NCI-H345 treated with DMSO at 0.1 percent for 48 hours (cell line): ENCODE measurements around the gene CCDC71L.

ENCODE experiments used
- DNase-seq: peaks from one replicate; lab custom pipeline; 2025; ENCODE audit not compliant: unreplicated experiment; lab: John Stamatoyannopoulos, UW

The CCDC71L gene

GRCh38 chr7:106626376-106627164 lies 34.4 kb downstream of the CCDC71L start:
- DNase-seq: no peak

GRCh38 chr7:106625678-106626301 lies 35.2 kb downstream of the CCDC71L start:
- DNase-seq: no peak

GRCh38 chr7:106623853-106624252 lies 37.1 kb downstream of the CCDC71L start:
- DNase-seq: no peak

DNA sequence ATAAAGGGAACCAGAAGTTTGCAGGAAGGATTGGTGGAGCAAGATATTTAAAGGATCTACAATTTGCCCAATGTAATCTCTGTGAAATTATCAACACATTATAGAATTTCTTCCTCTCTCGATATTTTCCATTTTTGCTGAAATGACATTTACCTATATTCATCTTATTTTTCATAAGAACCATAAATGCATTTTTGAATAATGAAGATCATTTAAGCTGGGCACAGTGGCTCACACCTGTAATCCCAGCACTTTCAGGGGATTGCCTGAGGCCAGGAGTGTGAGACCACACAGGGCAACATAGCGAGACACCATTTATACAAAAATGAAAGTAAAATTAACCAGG lies 37.7 kb downstream of the CCDC71L start:
- DNase-seq: no peak

GRCh38 chr7:106622654-106623314 lies 38.2 kb downstream of the CCDC71L start:
- no peak for DNase-seq

GRCh38 chr7:106621393-106622132 lies 39.4 kb downstream of the CCDC71L start:
- DNase-seq: no peak

DNA sequence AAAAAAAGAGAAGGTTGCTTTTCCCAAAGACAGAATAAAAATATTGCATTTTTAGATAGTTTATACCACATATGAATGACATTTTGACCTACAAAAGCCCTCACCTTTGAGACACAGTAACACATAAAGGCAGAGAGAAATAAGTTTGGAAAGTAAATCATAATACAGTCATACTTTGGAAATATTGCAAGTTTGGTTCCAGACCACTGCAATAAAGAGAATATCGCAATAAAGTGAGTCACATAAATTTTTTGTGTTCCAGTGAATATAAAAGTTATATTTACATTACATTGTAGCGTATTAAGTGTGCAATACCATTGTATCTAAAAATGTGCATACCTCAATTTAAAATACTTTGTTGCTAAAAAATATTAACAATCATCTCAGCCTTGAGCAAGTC lies 40.3 kb downstream of the CCDC71L start:
- DNase-seq: no peak

- no peak for DNase-seq
Measured at GRCh38 chr7:106620034-106620433, 40.9 kb downstream of the CCDC71L start.

- no peak for DNase-seq
Measured at GRCh38 chr7:106619213-106619612, 41.7 kb downstream of the CCDC71L start.

- DNase-seq: no peak
Measured at GRCh38 chr7:106618480-106618879, 42.5 kb downstream of the CCDC71L start.

GRCh38 chr7:106617860-106618259 lies 43.1 kb downstream of the CCDC71L start:
- no peak for DNase-seq

DNA sequence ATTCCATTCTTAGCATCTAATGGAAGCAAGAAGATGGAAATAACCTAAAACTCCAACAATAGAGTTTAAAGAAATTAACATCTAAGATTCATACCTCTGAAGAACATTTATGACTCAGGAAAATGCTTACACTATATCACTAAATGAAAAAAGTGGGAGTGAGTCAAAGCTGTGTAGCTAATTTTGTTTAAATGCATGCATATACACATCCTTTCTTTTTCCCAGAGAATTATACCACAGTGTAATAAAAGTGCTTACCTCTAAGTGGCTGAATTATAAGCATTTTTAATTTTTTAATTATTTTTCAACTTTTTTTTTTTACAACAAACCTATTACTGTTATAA lies 44.3 kb downstream of the CCDC71L start:
- no peak for DNase-seq

GRCh38 chr7:106615808-106616707 lies 44.9 kb downstream of the CCDC71L start:
- DNase-seq: no peak

DNA sequence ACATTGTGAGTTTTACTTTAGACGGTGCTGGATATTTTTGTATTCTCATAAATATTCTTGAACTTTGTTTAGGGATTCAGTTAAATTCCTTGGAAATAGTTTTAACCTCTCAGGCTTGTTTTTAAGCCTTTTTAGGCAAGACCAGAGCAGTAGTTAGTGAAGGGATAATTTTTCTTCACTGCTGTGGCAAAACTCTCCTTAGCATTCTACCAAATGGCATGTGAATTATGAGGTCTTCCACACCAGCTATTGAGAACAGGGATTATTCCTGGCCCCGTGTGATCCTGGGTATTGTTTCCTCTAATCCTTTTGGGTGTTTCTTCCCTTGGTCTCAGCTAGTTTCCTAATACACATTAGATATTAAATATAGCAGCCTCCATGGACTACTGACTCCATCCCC lies 46.2 kb downstream of the CCDC71L start:
- DNase-seq: no peak

DNA sequence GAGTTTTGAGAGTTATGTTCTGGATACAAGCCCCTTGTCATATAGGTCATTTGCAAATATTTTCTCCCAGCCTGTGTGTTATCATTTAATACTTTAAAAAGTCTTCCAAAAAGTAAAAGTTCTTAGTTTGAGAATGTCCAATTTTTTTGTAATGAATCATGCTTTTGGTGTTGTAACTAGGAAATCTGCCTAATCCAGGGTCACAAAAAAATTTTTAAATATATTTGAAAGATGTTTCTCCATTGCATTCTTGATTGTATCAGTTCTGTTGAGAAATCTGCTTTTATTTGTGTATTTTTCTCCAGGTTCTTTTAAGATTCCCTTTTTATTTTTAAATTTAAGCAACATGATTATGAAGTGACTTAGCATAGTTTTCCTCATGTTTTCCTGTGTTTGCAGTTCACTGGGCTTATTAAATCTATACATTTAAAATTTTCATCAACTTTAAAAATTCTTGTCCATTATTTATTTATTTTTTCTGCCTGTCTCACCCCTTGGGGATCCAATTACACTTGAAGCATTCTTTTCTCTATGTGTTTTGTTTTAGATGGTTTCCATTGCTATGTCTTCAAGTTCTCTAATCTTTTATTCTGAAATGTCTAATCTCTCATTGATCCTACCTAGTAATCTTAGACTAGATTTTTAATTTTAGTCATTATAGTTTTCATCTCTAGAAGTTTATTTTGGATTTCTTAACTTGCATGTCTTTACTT lies 47.0 kb downstream of the CCDC71L start:
- no peak for DNase-seq

- DNase-seq: no peak
Measured at GRCh38 chr7:106613279-106613678, 47.7 kb downstream of the CCDC71L start.

DNA sequence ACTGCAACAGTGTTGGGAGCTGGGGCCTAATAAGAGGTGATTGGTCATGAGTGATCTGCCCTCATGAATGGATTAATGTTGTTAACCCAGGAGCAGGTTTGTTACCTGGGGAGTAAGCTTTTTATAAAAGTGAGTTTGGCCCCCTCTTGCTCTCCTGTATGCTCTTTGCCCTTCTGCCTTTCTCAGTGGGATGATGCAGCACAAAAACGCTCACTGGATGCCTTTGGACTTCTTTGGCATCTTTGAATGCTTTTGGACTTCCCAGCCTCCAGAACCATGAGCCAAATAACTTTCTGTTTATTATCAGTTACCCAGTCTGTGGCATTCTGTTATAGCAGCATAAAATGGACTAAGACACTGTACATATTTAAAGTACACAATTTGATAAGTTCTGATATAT lies 48.5 kb downstream of the CCDC71L start:
- DNase-seq: no peak

DNA sequence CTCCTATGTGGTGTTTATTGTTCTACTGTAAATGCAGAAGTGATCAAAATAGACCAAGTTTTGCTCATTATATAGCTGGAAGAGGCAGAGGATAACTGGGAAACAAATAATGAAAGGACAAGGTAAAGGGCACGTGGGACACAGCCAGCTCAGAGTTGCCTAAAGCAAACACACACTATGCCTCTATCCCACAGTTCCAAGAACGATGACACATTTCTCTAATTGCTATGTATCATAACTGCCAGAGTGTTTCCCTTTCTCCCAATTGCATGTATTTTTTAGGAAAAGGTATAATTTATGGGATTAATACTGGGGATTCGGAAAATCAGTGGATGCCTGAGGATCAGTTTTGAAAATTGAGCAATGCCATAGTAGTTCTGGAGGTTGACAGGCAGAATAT lies 49.0 kb downstream of the CCDC71L start:
- DNase-seq: no peak

GRCh38 chr7:106610996-106611886 lies 49.7 kb downstream of the CCDC71L start:
- no peak for DNase-seq
